Measurements from ENCODE around the gene MBD5. TPM values are rescaled to one million over a fixed set of nuclear protein-coding genes. Genes with fewer than 3 reads are reported as not detected.

The MBD5 gene
- total RNA-seq, 1 donor from 2014 or later = 59.1 TPM

GRCh38 chr2:148124271-148124670, 103.4 kb downstream of the MBD5 start:
- DNase-seq = no peak

GRCh38 chr2:148130581-148130980, 109.7 kb downstream of the MBD5 start:
- no peak for DNase-seq

GRCh38 chr2:148132412-148132811, 111.5 kb downstream of the MBD5 start:
- DNase-seq = no peak

DNA sequence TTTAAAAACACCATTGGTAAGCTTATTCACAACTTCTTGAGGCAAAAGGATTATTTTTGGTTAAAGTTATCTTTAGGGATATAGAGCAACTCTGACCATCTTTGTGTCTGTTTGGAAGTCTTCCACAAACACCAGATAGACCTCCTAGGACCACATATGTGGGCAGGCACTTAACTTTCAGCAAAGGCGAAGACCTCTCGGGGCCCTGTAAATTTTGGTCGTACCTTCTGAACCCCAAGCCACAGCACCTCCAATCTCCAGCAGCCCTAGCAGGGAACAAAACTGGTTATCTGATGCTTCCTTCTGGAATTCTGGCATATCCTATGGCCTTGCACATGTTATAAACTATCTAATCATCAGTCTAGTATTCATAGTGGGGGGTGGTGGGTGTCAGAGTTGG, 114.8 kb downstream of the MBD5 start:
- no peak for DNase-seq

DNA sequence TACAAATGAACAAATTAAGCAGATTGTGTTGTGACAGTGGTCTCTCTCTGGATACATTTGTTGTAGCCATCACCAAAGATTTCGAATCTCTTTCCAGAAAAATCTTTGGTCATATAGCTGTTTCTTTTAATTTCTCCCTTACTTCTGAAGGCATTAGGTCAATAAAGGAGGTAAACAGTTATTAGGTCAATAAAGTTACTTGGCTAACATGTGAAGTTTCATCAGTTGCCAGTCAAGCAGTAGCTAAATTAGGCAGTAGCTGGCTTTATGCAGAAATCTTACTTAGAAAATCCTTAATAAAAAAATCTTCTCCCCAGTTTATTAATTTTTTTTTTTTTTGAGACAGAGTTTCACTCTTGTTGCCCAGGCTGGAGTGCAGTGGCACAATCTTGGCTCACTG, 115.5 kb downstream of the MBD5 start:
- no peak for DNase-seq

GRCh38 chr2:148161909-148162435, 141.1 kb downstream of the MBD5 start:
- DNase-seq = no peak

DNA sequence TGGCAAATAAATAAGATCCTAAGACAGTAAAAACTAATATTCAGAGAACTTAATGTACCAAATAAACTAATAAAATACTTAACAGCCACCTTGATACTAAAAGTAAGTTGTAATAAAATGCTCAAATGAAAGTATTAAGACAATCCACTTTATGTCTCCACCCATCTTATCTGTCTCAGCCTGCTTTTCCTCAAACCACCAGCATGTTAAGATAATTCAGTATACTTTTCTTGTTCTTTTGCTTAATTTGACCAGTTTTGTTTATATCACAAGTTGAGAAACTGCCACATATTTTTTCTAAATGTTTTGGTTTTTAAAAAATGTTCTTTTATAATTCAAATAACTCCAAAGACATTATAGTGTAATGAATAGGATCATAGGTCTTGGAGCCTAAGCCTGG, 142.0 kb downstream of the MBD5 start:
- DNase-seq = no peak

- DNase-seq = no peak
Observed at GRCh38 chr2:148165975-148166374, 145.1 kb downstream of the MBD5 start.

DNA sequence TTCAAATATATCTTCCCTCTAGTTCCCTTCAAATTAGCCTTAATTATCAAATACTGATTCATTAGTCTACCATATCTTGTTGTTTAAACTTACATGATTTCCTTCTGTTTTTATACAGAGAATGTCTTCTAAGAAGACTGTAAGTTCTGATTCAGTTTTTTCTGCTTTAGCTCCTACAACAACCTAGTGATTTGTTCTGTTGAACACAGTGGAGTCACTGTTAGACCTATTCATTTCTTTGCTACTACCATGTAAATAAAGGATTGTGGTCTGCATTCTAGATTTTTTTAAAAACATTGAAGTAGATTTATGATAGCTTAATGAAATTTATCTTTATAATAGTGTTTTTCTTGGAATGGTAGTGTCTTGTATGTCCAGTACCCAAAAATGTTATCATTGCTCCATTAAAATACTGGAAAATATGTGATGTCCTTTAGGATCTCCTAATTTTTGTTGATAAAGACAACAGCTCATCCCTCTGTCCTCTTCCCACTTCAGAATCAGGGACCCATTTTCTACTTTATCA, 146.4 kb downstream of the MBD5 start:
- DNase-seq = no peak

DNA sequence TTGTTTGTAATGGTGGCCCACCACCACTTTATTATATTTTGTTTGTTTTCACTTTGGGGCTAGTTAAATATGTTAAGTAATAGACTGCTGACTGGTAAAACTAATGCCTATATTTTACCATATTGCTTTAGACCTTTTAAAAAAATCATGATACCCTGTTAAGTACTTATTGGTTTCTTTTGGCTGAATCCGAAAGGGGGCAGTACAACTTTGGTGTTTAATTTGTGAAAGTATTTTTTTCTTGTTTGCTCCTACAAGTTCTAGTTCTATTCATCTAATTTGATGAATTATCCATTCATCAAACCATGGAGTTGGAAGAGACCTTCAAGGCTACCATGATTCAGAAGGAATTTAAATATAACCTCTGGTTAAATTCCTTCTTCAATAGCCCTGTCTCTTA, 147.0 kb downstream of the MBD5 start:
- no peak for DNase-seq

GRCh38 chr2:148172131-148172753, 151.4 kb downstream of the MBD5 start:
- no peak for DNase-seq

- no peak for DNase-seq
Observed at GRCh38 chr2:148173168-148173567, 152.3 kb downstream of the MBD5 start.

DNA sequence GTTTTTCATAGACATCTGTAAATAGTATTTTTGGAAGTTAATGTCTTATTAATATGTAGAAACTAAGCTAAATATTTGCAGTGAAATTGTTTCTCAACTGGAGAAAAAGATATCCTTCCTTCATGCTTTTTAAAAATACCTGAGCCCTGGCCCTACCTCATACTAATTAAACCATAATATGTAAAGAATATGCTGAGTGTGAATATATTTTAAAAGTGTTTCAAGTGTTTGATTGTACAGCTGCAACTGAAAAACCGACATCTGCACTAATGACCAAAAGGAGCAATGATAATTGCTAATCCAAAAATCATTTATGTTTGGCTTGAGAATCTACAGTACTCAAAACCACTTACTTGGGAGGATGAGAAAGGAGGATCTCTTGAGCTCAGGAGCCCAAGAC, 156.7 kb downstream of the MBD5 start:
- DNase-seq = no peak

- no peak for DNase-seq
Observed at GRCh38 chr2:148179724-148180123, 158.8 kb downstream of the MBD5 start.

GRCh38 chr2:148184976-148185375, 164.1 kb downstream of the MBD5 start:
- DNase-seq = no peak

GRCh38 chr2:148194882-148195281, 174.0 kb downstream of the MBD5 start:
- no peak for DNase-seq

GRCh38 chr2:148201075-148202004, 180.4 kb downstream of the MBD5 start:
- DNase-seq = no peak

GRCh38 chr2:148202237-148202636, 181.3 kb downstream of the MBD5 start:
- no peak for DNase-seq

GRCh38 chr2:148207111-148207510, 186.2 kb downstream of the MBD5 start:
- DNase-seq = no peak

GRCh38 chr2:148209603-148210002, 188.7 kb downstream of the MBD5 start:
- DNase-seq = no peak

DNA sequence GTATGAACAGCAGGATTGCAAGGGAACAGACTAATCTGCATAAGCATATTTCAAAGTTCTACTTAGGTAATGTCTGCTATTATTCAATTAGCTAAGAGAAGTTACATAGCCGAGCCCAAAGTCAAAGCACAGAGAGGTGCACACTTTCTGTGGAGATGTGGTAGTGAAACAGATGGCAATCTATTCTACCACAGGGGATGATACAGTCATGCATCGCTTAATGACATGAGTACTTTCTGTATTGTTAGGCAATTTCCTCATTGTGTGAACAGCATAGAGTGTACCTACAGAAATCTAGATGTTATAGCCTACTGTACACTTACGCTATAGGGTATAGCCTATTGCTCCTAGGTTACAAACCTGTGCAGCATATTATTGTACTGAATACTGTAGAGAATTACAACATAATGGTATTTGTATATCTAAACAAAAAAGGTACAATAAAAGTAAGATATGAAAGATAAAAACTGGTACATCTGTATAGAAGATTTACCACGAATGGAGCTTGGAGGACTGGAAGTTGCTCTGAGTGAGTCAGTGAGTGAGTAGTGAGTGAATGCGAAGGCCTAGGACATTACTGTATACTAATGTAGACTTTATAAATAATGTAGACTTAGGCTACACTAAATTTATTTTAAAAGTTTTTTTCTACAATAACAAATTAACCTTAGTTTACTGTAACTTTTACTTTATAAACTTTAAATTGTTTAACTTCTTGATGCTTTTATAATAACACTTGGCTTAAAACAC, 197.6 kb downstream of the MBD5 start:
- DNase-seq = no peak

GRCh38 chr2:148221166-148221565, 200.3 kb downstream of the MBD5 start:
- no peak for DNase-seq

GRCh38 chr2:148221926-148222325, 201.0 kb downstream of the MBD5 start:
- no peak for DNase-seq
